HG02943 (cell line): Measurements from ENCODE around the gene UIMC1.
"Not testable (repeated sequence)": the region's sequence is repeated elsewhere in the genome, so short reads cannot be mapped to it uniquely, and the experiment has no call there.

ENCODE experiments used
- ATAC-seq: cut with Tn5 transposase; IDR thresholded peaks from one replicate; pipeline ENCODE4 v1.9.1; 2021; ENCODE audit warnings: mild to moderate bottlenecking, low read depth, moderate library complexity; ENCODE audit not compliant: unreplicated experiment

The UIMC1 gene

DNA sequence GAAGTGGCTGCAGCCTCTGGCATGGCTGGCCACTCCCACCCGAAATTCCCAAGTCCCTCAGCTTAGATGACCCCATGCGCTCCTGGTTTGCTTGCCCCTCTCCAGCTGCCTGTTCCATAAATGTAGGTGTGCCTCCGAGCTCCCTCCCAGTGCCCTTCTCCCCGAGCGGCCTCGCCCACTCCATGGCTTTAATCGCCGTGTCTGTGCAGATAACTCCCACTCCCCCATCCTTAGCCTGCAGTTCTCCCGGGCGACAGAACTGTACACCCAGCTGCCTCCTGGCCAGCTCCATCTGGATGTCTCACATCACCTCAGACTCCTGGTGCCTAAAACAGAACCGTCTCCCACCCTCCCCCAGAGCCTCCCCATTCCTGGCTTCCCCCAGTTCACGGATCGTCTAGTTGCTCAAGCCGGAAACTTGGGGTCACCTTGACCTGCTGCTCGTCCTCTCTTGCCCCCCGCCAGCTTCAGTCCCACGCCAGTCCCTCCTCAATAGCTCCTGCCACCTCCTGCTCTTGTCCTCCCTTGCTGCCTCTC lies 131.5 kb downstream of the UIMC1 start:
- no peak for ATAC-seq

GRCh38 chr5:176874198-176874780 lies 132.3 kb downstream of the UIMC1 start:
- no peak for ATAC-seq

DNA sequence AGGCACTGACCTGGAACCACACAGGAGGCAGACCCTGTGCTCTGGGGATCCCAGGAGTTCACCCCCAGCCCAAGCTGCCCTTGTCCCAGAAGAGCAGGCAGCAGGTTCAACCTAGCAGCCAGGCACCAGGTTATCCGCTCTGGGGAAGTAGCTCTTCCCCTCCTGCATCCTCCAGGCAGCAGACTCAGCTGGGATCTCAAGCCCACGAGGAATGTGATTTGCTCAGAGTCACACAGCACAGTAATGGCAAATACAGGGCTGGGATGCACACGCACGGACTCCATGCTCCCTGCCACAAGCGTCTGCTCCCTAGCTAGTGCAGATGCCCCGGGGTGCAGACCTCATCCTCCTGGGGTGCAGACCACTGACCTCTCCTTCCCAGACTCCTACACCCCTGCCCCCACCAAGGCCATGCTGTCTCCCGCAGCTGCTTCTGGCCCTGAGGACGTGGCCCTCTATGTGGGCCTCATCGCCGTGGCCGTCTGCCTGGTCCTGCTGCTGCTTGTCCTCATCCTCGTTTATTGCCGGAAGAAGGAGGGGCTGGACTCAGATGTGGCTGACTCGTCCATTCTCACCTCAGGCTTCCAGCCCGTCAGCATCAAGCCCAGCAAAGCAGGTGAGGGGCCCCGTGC lies 132.9 kb downstream of the UIMC1 start:
- no peak for ATAC-seq

- ATAC-seq, result not testable (repeated sequence)
Measured at GRCh38 chr5:176873011-176873410, 133.6 kb downstream of the UIMC1 start.

- ATAC-seq, result not testable (repeated sequence)
Measured at GRCh38 chr5:176872586-176872985, 134.0 kb downstream of the UIMC1 start.

DNA sequence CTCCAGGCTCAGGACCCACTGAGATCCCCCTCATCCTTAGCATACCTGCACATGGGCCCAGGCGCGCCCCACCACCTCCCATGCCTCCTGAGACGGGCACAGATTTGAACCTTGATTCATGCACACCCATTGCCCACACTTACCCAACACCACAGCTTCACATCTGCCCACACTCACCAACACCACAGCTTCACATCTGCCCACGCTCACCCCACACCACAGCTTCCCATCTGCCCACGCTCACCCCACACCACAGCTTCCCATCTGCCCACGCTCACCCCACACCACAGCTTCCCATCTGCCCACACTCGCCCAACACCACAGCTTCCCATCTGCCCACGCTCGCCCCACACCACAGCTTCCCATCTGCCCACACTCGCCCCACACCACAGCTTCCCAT lies 135.9 kb downstream of the UIMC1 start:
- ATAC-seq, result not testable (repeated sequence)

DNA sequence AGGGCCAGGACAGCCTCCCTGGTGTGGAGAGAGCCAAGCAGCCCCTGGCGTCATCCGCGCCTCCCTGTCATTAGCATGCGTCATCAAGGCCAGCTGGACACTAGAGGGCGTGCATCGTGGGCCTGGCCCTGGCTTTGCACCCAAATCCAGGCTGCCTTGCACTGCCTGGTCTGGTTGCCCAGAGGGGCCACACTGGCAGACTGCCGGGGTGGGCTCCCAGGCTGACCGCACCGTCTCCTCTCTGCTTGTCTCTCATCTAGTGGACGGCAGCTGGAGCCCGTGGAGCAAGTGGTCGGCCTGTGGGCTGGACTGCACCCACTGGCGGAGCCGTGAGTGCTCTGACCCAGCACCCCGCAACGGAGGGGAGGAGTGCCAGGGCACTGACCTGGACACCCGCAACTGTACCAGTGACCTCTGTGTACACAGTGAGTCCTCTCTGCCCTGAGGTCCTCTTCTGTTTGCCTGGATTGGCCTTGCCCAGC lies 136.4 kb downstream of the UIMC1 start:
- ATAC-seq, result no peak

DNA sequence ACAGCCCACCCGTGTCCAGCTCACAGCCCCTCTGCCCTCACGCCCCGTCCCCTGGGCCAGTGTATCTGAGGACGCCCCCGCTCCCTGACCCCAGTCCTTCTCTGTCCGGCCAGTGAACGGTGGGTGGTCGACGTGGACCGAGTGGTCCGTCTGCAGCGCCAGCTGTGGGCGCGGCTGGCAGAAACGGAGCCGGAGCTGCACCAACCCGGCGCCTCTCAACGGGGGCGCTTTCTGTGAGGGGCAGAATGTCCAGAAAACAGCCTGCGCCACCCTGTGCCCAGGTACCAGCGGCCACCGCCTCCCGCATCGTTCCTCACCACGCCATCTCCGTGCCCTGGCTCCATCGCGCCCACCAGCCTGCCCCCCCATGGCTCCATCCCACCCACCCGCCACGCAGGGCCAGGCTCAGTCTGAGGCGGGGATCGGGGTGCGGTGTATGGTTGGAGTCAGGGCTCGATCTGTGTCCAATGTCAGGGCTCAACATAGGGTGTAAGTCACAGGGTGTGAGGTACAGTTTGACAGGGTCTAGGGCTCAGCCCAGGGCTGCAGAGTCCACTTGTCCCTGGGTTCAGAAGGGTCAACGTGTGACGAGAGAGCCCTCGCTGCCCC lies 137.0 kb downstream of the UIMC1 start:
- no peak for ATAC-seq

DNA sequence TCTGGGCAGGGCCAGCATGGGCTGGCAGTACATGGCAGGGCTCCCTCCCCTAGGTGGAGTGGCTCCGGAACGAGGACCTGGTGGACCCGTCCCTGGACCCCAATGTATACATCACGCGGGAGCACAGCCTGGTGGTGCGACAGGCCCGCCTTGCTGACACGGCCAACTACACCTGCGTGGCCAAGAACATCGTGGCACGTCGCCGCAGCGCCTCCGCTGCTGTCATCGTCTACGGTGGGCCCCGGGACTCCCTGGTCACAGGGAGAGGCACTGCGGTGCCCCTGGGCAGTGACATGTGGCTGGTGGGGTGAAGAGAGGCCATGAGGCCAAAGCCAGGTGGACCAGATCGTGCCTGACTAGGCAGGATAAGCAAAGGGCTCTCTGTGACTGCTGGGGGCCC lies 137.8 kb downstream of the UIMC1 start:
- no peak for ATAC-seq

GRCh38 chr5:176868126-176868525 lies 138.5 kb downstream of the UIMC1 start:
- no peak for ATAC-seq

- no peak for ATAC-seq
Measured at GRCh38 chr5:176866707-176867310, 139.8 kb downstream of the UIMC1 start.

DNA sequence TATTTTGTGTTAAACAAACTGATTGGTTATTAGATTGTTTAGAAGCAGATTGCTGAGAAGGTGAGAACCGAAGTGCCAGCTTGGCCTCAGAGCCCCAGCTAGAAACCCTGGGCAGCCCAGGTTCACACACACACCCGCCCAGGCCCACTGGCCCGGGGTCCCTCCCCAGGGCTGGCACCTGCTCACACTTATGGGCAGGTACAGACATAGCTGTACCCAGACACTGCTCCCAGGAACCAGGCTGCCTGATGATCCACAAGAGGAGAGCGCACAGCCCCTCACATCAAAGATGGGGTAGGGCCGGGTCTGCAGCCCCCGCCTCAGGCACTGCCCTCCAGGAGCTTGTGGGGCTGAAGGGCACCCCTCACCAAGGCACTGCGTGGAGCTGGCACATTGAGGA lies 140.6 kb downstream of the UIMC1 start:
- ATAC-seq, result no peak

DNA sequence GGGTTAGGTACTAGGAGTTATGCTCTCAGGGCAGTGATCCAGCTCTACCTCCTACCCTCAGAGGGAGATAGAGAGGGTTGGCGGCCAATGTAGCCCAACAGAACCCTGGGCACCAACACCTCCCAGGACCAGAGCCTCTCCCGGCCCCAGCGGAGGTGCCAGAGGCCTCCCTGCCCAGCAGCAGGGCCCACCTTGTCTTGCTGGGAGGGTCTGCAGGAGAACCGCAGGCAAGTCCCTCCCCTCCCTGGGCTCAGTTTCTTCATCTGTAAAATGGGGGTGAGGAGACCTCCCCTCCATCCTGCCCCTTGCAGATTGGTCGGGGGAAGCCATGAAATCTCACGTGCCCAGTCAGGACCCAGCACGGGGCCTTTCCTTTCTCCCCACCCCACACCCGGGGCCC lies 141.8 kb downstream of the UIMC1 start:
- ATAC-seq, result no peak

GRCh38 chr5:176863765-176864098 lies 142.8 kb downstream of the UIMC1 start:
- no peak for ATAC-seq

DNA sequence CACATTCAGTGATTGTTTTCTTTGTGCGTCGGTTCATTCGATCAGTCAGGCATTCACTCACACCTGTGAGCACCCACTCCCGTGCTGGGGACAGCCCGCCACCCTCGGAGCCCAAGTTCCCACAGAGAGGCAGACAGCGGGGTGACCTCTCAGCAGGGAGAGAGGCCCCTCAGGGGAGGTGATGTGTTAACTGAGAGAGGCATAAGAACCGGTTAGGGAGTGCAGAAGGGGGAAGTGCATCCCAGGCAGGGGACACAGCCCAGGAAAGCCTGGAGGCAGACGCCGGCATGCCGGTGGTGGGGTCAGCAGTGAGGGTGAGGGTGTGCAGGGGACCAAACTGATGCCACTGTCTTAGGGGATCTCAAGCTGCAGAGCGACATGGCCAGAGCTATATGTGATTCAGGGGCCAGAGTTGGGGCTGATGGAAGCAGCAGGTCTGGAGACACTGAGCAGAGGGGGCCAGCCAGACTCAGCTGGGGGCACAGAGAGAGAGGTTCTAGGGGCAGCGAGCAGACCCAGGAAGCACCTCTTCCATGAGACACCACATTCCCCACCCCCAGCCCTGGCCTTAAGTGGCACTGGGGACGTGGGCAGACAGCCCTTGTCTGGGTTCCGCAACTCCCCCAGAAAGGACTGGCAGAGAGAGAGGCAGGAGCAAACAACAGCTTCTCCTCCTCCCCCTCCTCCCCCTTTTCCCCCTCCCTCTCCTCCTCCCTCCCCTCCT lies 143.4 kb downstream of the UIMC1 start:
- ATAC-seq, result no peak

DNA sequence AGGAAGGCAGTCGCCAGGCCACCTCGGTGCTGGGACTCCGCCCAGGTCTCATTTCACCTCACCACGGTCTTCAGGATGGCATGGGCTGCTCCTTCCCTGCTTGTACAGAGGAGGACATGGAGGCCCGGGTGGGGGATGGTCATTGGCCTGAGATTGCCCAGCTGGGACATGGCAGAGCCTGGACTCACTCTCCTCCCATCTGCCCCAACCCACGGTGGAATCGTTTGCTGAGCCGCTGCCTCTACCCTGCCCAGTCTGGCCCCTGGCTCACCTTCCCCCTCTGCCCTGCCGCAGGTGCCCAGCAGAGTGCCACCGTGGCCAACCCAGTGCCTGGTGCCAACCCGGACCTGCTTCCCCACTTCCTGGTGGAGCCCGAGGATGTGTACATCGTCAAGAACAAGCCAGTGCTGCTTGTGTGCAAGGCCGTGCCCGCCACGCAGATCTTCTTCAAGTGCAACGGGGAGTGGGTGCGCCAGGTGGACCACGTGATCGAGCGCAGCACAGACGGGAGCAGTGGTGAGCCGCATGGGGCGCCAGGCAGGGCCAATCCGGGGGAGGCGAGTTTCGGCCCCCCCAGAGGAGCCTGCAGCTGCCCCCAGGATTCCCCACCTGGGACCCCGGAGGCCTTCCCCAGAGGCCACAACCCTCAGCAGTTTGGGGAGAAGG lies 144.1 kb downstream of the UIMC1 start:
- no peak for ATAC-seq

- no peak for ATAC-seq
Measured at GRCh38 chr5:176861276-176861675, 145.3 kb downstream of the UIMC1 start.

- ATAC-seq, result no peak
Measured at GRCh38 chr5:176860381-176860780, 146.2 kb downstream of the UIMC1 start.

DNA sequence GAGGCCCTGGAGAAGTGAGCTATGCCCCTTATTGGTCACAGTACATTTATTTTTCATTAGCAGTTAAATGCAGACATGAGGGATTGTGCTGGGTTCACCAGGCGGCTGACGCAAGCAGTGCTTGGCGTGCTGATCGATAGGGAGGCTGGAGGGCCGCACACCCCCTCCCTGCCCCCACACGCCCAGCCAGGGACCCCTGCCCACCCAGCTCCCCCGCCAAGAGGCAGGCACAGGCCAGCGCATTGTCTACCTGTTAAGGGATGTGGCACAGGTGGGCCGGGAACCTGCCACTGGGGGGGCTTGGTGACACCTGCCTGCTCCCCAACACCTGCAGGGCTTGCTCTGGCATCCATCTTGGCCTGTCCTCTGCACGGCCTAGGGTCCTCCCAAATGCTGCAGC lies 146.7 kb downstream of the UIMC1 start:
- ATAC-seq, result no peak

- no peak for ATAC-seq
Measured at GRCh38 chr5:176857894-176858273, 148.7 kb downstream of the UIMC1 start.
